ENCODE results near the gene RNF144A.
"Not testable (repeated sequence)": the region's sequence is repeated elsewhere in the genome, so short reads cannot be mapped to it uniquely, and the experiment has no call there.

The RNF144A gene

DNA sequence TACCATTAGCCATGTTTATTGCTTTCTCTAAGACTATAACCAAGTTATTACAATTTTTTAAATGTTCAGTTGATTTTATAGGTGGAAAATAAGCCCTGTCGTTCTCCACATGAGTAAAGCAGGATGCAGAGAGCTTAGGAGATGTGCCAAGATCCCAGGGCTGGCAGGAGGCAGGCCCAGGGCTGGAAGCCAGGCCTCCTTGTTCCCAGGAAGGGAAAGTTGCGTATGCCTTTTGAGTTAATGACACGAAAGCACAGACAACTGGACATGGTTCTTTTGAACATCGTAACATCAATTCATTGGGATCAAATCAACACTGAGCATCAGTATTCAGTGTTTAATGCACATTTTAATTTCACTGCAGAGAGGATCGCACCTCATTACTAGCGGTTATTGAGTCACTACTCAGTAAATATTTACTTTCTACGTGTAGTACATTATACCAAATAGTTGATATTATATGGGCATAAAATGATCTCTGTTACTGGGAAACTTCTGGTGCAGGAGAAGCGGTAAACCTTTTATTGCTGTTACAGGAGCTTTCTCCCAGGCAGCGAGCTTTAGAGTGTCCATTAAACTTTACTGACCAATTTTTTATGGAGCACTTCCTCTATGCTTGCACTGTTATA is 60.0 kb downstream of the RNF144A start:
- DNase-seq = peak; percentile 88

DNA sequence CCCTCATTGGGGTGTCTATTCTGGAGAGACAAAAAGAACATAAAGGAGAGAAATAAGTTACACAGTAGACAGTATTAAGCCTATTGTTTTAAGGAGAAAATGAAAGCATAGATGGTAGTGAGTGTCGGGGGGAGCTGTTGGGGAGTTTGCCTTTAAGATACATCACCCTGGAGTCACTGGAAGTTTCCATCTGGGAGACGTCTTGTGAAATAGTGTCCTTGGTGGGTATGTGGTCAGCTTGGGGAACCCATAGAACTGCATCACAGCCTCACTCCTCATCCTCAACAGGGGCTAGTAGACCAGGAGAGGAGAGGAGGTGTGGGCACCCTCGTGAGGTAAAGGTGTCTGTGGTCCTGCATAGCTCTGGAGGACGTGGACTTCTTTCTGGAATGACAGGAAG is 60.6 kb downstream of the RNF144A start:
- no peak for DNase-seq

DNA sequence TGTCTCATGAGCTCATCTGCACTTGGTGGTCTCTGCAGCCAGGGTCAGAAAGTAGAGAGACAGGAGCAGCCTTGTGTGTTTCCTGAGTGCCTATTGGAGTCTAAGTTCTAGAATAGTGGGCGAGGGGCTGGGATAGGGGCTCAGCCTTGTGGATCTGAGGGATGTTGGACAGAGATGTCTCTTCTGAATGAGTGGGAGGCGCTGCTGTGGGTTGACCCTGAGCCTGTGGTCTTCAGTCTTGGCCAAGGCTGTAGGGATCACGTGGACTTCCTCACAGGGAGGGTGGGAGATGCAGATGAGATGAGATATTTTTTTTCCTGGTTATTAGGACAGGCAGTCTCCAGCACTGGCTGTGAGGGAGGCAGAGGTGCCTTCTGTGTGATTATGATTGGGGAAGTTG is 61.8 kb downstream of the RNF144A start:
- DNase-seq = no peak

GRCh38 chr2:6982449-6982848 is 65.2 kb downstream of the RNF144A start:
- no peak for DNase-seq

DNA sequence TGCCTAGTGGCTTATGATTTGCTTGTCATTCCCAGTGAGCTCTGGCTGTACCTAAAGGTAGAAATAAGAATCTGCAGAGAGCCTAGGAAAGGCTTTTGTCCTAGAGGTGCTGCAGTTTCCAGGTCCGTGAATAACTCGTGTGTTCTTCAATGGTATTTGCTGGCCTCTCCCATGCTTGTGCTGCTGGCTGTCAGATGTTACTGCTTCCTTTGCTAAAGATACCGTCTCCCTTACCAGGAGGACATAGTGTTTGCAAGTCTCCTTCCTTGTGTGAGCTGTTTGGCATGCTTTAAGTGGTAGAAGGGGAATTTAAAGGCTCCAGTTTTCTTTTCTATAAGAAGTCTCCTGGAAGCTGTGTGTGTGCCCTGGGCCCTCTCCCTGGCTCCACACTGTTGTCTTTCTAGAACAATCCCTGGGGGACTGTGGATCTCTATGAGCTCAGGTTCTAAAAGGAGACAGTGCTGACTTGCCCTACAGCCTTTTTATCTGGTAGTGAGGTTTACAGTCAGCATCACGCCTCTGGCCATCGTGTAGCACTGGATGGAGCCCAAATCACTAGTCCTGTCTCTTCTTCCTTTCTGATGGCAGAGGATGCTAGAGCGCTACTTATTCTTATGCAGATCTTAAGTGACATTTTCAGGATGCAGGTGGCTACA is 65.8 kb downstream of the RNF144A start:
- no peak for DNase-seq

GRCh38 chr2:6986301-6986911 is 69.2 kb downstream of the RNF144A start:
- no peak for DNase-seq

DNA sequence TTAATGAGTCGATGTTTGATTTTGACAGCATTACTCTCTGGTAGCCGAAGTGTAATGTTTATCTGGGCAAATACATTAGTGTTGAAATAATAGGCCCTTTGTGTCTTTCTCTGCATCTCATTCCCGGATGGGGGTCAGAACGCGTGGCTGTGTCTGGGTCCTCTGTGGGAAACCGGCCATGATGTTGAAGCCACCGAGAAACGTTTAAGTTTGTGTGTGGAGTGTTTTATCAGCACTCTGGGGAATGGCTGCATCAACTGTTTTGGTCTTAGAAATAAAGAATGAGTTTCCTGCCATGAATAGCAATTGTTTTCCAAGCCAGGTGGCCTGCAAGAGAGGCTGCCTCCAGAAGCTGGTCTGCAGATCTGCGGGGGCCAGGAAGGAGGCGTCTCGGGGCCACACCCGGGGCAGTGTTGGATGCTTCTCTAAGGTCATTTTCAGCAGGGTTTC is 69.7 kb downstream of the RNF144A start:
- no peak for DNase-seq

DNA sequence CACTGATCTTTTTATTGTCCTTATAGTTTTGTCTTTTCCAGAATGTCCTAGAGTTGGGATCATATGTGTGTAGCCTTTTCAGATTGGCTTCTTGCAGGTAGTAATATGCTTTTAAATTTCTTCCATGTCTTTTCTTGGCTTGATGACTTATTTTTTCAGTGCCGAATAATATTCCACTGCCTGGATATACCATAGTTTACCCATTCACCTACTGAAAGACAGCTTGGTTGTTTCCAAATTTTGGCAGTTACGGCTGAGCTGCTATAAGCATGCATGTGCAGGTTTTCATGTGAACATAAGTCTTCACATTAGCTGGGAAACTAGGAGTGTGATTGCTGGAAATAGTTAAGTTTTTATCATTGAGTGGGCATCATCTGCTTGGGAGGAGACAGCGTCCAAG is 73.7 kb downstream of the RNF144A start:
- no peak for DNase-seq

DNA sequence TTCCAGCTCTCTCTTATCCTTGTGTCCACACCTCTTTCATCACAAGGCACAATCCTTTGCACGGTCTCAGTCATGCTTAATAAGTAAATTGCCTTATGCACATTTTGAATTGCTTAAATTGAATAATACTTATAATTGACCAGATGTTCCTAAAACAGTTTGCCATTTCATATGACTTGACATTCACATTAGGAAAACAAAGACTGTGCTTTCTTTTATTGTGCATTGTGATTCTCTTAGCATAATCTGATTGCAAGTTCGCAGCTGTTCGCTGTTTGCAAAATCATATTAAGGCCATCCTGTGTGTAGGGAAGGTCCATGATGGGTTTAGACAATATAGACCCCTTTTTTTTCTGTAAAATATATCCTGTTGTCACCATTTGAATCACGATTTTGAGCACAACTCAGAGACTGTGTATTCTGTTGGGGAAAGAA is 75.6 kb downstream of the RNF144A start:
- no peak for DNase-seq

DNA sequence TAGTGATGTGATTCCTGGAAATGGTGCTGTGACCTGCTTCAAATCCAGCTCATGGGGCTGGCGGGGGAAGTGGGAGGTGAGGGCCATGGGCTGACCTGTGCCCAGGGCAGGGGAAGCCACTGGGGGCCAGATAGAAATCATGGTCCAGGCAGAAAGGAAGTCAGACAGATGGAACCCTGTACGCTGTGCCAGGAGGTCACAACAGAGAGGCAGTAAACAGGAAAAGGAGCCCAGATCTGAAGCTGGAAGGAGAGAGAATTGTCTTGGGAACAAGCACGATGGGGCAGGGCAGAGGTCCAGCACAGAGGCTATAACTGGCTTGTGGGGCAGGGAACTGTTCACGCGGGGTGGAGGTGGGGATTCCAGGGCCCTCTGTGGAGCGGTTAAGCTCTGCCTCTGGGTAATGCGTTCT is 76.0 kb downstream of the RNF144A start:
- no peak for DNase-seq

- DNase-seq = no peak
Measured at GRCh38 chr2:6993936-6994335, 76.7 kb downstream of the RNF144A start.

- DNase-seq = no peak
Measured at GRCh38 chr2:6994536-6995128, 77.4 kb downstream of the RNF144A start.

DNA sequence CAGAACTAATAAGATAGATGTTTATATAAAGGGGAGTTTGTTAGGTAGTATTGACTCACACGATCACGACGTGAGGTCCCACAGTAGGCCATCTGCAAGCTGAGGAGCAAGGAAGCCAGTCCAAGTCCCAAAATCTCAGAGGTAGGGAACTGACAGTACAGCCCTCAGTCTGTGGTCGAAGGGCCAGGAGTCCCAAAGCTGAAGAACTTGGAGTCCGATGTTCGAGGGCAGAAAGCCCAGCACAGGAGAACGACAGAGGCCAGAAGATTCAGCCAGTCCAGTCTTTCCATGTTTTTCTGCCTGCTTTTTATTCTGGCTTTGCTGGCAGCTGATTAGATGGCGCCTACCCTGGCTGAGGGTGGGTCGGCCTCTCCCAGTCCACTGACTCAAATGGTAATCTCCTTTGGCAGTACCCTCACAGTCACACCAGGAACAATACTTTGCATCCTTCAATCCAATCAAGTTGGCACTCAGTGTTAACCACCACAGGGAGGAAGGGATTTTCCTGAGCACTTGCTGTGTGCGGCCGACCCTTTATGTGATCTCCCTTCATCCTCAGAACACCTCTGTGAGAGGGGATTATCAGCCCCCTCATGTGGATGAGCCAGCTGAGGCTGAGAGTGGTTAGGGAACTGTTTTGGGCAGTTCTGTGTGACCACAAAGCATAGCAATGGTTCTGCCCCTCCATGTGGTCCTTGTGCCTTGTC is 78.3 kb downstream of the RNF144A start:
- DNase-seq = no peak

- no peak for DNase-seq
Measured at GRCh38 chr2:6999211-6999877, 82.1 kb downstream of the RNF144A start.

- DNase-seq = not testable (repeated sequence)
Measured at GRCh38 chr2:7001395-7001794, 84.2 kb downstream of the RNF144A start.

- DNase-seq = no peak
Measured at GRCh38 chr2:7003895-7004294, 86.7 kb downstream of the RNF144A start.

DNA sequence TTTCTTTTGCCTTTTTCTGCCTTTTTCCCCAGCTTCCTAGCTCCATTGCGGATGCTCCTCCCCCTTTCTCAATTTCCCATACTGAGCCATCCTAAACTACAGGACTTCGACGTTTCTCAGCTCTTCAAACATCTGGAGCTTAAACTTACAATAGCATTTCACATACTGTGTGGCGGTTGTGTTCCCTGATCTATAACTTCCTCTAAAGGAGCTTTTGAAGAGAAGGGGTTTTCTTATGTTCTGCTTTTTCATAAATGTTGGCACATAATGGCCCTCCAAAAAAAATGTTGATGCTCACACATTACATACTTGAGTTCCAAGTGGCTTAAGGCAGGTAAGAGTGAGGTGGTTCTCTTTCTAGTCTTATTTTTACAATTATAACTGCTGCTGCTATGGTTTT is 87.4 kb downstream of the RNF144A start:
- DNase-seq = no peak

DNA sequence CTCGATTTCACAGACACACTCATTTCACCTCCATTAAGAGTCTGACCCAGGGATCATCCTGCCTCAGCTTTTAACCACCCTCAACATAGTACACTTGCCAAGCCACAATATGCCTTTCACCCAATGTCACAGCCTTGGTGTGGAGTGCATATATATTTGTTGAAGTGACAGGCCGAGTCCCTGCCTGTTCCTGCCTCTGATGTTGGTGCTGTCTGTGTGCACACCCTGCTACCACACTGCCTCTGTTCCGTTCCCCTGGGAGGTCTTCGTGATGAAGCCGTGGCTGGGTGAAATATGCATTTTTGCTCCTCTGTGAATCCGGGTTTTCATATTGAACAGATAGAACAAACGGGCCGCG is 90.3 kb downstream of the RNF144A start:
- DNase-seq = no peak

DNA sequence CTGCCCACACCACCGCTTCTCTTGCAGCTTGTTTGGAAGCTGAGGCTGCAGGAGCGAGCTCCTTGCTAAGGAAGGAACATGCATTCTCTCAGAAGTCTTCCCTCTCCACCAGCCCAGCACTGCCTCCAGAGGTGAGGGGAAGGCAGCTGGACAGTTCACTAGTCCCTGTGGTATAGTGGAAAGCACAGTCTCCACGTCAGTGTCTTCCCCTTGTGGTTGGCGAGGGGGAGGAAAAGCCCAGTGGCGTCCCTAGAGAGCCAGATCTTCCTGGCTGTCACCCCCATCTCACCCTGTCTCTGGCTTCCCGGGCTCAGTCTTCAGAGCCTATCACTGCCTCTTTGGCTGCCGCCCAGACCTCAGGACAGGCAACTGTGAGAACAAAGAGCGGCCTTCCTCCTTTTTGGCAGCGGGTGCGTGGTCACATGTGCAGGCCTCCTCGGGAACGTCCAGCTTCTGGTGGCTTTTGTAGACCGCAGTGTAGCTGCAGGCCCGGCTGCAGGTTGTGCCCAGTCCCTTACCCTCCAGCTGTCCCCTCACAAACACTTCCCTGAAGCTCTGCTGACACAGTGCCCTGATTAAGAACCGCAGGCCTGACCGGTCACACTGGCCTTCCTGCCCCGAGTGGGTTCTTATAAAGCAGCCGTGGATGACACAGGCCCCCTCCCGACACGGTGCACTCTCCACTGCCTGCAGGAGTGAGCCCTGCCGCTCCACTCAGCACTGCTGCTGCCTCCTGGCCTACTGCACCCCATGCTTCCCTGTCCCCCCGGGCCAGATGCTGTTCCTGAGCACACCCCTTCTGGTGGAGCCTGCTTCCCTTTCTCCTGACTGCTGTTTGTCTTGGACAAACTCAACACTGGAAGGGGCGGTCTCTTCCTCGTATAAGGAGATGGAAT is 90.9 kb downstream of the RNF144A start:
- DNase-seq = no peak

DNA sequence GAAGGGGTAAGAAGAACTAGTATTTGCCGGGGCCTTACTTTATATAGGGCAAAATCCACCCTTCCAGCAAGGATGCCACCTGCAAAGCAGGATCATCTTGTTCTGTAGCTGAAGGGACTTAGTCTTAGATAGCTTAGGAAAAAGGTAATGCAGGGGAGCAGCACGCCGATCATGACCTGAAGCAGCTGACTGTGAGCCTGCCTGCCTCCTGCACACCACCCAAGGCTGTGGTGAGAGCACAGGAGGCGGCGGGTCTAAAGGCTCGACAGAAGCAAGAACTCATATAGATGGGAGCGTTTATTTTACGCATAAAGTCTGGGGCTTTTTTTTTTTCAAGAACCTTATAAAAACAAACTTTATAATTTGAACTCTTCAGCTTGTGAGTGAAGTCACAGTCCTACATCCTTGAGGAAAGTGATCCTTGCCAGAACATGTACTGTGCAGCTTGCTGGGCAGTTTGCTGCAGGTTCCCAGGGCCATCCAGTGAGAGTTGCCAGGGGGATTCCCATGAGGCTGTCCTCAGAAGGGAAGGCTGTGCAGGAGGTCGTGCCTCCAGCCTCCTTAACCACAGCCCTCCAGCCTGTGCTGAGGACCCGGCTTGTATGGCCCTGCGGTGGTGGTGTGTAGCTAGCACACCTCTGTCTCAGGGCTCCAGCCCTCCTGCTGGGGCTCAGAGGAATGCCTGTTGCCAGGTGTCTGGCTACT is 92.1 kb downstream of the RNF144A start:
- no peak for DNase-seq

DNA sequence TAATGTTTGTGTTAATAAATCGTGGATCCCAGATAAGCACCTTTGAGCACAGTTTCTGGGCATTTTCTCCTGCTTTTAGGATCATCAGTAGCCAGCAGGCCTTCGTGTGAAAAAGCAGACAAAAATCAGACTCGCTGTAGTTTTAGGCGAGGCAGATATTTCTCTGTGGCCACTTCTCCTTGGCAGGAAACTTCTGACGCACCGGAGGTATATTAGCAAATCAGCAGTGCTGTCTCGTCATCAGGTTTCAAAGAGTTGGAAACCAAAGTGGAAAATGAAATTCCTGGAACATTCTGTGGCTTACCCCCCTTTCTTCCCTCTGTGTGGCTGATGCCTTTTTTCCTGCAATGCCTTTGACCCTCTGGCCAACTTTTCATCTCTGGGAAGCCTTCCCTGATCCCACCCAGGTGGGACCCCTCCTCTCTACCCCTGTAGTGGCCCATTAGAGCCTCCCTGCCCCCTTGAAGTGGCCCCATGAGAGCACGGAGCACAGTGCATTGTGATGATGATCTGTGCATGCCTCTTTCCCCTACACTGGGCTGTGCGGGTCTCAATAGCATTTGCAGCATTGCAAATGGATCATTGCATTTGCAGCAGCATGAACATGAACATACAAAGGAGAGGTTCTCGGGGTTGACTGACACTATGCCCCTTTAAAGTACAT is 93.3 kb downstream of the RNF144A start:
- DNase-seq = no peak
